IPS-18c (cell line): ENCODE results near the gene ADGRG7.
"Not testable (repeated sequence)": the region's sequence is repeated elsewhere in the genome, so short reads cannot be mapped to it uniquely, and the experiment has no call there.

Experiments used
- H3K4me3 ChIP-seq: 2 replicates; pipeline ENCODE4 v1.7.0; 2013; ENCODE audit warnings: low read depth, mild to moderate bottlenecking, low read length, moderate library complexity; ENCODE audit not compliant: insufficient read depth
- H3K9me3 ChIP-seq: one replicate; pipeline ENCODE4 v1.6.1; 2013; ENCODE audit warnings: mild to moderate bottlenecking, low read length, moderate library complexity; ENCODE audit not compliant: control insufficient read depth, insufficient read depth

The ADGRG7 gene, protein sequence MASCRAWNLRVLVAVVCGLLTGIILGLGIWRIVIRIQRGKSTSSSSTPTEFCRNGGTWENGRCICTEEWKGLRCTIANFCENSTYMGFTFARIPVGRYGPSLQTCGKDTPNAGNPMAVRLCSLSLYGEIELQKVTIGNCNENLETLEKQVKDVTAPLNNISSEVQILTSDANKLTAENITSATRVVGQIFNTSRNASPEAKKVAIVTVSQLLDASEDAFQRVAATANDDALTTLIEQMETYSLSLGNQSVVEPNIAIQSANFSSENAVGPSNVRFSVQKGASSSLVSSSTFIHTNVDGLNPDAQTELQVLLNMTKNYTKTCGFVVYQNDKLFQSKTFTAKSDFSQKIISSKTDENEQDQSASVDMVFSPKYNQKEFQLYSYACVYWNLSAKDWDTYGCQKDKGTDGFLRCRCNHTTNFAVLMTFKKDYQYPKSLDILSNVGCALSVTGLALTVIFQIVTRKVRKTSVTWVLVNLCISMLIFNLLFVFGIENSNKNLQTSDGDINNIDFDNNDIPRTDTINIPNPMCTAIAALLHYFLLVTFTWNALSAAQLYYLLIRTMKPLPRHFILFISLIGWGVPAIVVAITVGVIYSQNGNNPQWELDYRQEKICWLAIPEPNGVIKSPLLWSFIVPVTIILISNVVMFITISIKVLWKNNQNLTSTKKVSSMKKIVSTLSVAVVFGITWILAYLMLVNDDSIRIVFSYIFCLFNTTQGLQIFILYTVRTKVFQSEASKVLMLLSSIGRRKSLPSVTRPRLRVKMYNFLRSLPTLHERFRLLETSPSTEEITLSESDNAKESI

DNA sequence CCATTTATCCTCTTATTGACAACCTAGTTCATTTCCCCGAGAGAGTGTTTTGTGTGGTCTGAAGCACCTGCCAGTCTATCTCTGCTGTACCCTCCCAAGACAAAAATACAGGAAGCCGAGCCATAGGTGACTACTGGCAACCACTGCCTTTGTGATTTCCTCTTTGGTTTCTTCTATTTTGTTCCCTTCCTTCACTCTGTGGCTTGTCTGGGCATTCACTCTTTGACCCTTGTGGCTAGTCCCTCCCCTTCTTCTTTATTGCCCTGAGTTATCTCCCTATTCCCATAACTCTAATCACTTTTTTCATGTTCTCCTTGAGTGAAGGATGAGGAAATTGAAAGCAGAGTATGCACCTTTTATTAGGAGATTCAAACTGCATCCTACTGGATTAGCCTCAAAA lies at the start of gene ADGRG7:
ADGRG7 (plus strand) TSS at position 297 of the 400 bp plus-strand sequence. CDS start 256 bp downstream, outside the sequence.
- Histone ChIP-seq H3K4me3 (no peak within 1 kb of the TSS), H3K9me3 (no peaks in the 10 kb centered on the region)

DNA sequence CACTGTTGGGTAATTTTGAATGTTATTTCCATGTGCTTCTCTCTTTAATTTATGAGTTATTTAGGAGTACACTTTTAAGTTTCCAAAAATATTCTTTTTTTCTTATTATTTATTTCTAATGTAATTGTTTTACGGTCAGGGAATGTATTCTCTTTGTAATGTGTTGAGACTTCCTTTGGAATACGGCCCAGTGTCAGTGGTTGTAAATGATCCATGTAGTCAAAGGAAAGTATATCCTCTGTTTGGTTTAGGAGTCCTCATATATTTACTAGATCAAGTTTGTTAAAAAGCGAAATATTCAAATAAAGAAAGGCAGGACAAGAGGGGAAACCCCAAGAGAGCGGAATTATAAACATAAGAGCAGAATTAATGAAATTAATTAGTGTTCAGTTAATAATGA lies 49.0 kb upstream of the ADGRG7 start:
- no peaks in the 10 kb centered on the region for H3K9me3 ChIP-seq
- H3K4me3 ChIP-seq, result no peak overlapping the region

DNA sequence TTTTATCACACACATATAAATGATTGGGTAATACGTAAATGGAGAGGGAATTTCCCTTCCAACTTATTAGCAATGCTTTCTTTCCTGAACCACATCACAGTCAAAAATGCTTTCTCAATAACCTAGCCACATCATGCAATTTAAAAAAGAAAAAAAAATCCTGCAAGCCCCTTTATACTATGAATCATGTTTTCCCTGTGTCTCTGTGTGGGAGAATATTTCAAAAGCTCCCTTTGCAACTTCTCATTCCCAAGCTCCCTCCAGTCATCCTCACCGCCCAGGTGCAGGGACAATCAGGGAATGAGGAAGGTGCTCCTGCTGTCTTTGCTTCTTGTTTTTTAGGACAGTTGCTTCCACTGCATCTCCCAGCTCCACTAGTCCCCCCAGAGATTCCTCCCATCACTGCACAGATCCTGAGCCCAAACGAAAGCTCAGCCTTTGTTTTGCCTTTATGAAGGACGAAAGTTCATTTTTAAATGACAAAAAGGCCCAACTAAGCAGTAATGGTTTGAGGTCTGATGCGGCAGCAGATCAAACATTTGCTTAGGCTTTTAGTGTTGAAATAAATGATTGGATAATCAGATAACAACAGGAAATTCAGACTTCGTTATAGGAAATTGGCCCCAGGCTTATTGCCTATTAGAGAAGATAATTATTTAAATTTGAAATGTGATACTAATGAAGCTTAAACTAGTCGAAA lies 47.8 kb upstream of the ADGRG7 start:
- H3K9me3 ChIP-seq, result no peaks in the 10 kb centered on the region
- no peak overlapping the region for H3K4me3 ChIP-seq

DNA sequence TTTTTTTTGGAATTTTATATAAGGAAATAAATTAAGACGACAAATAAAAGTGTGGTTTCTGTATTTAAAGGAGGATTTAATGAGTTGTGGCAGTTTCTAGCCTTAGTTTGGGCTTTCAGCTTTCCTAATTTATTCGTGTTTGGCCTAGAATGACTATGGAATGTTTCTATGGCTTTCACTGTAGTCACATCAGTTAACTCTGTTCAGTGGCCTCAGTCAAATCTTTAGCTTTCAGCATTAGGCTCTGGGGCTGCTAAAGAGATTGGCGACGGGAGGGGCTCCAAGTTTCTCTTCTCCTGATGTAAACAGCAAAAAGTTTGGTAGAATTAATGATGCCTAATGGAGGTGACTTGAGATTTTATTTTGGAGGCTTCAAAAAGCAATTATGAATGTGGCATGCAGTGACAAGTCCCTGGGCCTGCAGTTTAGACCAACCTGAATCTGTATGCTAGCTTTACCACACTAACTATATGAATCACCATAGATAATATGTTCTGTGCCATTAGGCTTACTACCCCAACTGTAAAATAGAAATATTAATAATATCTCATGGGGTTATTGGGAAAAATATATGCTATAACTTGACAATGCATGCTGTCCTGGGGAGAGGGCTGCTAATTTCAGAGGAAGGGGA lies 47.1 kb upstream of the ADGRG7 start:
- Histone ChIP-seq H3K9me3 (no peaks in the 10 kb centered on the region), H3K4me3 (no peak overlapping the region)

DNA sequence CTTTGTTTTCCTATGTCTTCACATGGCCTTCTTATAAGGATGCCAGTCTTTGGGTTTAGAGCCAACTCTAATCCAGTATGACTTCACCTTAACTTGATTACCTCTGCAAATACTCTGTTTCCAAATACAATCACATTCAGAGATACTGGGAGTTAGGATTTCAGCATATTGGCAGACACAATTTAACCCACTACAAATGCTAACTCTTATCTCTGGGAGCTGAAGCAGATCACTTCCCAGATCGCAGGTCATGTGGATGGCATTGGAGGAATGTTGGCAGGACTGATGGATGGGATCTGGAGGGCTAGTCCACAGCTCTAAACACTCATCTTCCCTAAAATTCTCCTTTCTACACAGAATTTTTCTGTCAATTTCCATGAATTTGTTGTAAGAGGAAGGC lies 46.2 kb upstream of the ADGRG7 start:
- no peak overlapping the region for H3K4me3 ChIP-seq
- no peaks in the 10 kb centered on the region for H3K9me3 ChIP-seq

DNA sequence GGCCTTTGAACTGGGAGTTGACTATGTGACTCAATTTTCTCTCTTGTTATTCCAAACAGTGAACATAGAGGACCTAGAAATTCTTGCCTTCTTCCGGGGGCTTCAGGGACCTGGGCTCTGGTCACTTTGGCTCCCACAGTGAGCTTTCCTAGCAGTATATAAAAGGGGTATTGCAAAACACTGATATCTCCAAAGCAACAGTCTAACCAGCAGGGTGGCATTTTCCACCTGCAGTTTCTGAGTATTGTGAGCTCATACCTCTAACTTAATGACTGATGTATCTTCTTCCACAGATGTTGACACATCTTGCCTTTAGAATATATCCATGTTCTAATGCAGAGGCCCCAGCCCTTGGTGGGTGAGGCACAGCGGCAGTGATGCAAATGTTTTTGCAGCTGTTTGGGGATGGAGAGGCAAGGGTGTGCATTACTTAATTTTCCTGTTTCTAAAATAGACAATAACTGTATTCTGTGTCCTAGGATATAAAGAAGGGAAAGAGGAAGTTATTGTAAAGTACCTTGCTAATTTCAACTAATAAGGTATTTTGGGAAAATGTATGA lies 45.7 kb upstream of the ADGRG7 start:
- no peaks in the 10 kb centered on the region for H3K9me3 ChIP-seq

DNA sequence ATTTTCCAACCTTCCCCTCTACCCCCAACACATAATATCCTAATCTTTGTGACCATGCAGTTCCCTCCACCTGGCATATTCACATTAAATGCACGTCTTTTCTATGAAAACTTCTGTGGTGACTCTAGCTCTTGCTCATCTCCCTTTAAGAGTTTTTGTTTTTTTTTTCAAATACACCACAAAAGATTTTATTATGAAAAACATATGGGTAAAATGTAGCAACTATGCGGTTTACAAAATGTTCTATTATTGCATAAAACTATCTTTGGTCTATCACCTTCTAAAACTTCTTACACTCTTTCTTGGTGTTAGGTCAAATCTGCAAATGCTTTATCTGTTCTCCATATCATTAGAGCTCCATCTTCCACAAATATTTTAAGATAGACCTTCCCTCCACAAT lies 38.6 kb upstream of the ADGRG7 start:
- Histone ChIP-seq H3K4me3 (no peak overlapping the region), H3K9me3 (no peaks in the 10 kb centered on the region)

More for the DNA sequence above, 45.7 kb upstream of the ADGRG7 start:
- H3K4me3 ChIP-seq, result no peak overlapping the region

DNA sequence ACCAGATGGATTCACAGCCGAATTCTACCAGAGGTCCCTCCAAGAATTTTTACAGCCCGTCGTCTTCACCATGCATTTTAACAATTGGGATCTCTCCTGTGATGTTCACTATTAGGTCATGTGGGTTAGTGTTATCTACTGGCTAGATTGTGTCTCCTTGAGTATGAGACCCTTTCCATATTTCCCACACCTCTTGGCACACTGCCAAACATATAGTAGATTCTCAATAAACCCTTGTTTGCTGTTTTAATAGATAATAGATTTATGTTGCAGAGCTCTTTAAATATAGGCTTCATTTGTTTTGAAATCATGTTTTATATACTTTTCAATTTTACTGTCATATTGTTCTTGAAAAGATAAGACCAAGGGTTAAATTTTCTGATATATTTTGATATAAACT lies 34.9 kb upstream of the ADGRG7 start:
- Histone ChIP-seq H3K9me3 (no peaks in the 10 kb centered on the region), H3K4me3 (no peak overlapping the region)

DNA sequence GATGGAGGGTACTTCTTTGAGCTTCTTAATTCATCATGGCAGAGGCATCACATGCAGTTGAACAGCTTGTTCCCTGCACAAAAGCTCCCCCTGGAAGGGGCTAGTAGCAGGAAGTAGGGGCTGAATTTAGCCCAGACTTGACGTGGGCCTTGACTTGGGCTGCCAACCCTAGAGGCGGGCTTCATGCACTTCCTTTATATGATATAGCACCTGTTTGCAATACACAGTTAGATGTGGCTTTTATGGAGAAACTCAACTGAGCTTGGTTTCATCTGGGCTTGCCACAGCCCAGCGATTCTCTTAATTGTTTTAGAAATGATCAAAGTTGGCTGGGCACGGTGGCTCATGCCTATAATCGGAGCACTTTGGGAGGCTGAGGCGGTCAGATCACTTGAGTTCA lies 33.7 kb upstream of the ADGRG7 start:
- Histone ChIP-seq H3K4me3 (no peak overlapping the region), H3K9me3 (no peaks in the 10 kb centered on the region)

DNA sequence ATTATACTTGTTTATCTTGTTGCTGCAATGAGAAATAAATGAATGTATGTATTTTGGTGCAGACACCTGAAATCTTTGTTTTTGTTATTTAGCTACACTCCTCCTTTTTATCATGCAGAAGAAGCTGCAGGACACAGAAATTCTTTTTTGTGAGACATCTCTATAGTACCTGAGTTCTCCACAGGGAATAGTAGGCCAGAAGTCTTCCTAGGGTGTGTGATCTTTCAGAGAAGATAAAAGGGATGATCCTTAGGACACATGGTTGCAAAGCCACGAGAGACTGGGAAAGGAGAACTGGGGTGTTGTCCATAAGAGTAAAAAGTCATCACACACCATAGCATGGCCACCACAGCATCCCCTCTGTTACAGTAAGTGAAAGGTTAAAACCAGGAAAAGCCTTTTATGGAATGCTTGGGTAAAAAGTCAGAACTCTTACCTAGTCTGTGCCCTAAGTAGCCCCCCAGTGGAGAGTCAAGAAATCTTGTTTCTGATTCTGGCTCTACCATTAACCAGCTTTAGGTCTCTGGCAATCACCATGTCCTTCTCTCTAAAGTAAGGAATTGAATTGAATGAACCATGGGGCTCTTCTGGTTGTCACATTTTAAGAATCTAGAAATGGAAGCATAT lies 31.9 kb upstream of the ADGRG7 start:
- H3K4me3 ChIP-seq, result no peak overlapping the region
- H3K9me3 ChIP-seq, result no peaks in the 10 kb centered on the region

DNA sequence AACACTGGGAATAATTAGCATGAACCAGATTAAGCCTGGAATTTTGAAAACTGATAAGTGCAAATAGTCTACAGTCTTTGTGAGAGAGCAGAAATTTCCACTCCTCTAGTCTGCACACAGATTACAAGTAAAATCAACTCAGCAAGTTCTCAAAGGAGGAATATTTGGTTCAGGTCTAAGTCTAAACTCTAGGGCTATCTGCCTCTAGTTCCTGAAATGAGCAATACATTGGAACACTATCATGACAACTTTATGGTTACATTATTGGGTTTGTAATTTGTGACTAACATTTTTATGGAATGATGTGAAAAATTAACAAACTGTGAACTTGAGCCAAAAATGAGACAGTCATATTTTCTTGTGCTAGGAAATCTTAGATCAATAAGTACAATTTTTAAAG lies 30.8 kb upstream of the ADGRG7 start:
- no peak overlapping the region for H3K4me3 ChIP-seq
- no peaks in the 10 kb centered on the region for H3K9me3 ChIP-seq

DNA sequence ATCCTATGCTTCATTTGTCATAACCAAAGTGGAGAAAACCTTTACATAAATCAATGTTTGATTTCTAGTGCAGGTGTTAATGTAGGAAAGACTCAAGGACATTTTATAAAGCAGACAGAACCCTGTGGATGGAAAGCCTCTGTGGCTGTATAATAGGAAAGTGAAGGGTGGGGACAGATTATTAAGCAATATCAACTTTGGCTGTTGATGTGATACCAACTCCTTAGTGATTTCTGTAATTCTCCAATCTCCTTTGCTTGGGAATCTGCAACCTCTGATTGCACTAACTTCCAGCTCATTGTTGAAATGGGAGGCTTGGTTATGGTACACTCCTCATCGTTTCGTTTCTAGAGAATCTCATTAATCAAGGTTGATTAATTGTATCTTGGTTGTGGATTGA lies 29.3 kb upstream of the ADGRG7 start:
- Histone ChIP-seq H3K4me3 (no peak overlapping the region), H3K9me3 (no peaks in the 10 kb centered on the region)

DNA sequence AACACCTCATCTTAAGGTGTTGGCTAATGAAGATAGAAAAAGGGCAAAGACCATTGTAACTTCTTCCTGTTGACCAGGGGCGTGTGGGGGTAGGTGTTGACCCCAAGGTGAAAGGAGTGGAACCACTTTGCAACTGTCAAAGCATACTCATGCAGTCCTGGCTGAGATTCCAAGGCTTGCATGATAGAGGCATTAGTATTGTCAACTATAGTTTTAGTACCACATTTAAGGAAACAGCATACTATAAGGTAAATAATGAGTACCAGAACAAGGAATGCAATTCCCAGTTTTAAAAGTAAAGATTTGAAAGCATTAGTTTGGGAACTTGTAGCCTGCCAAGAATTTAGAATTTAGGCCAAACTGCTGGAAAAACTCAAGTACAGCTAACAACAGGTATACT lies 27.8 kb upstream of the ADGRG7 start:
- no peaks in the 10 kb centered on the region for H3K9me3 ChIP-seq
- no peak overlapping the region for H3K4me3 ChIP-seq

DNA sequence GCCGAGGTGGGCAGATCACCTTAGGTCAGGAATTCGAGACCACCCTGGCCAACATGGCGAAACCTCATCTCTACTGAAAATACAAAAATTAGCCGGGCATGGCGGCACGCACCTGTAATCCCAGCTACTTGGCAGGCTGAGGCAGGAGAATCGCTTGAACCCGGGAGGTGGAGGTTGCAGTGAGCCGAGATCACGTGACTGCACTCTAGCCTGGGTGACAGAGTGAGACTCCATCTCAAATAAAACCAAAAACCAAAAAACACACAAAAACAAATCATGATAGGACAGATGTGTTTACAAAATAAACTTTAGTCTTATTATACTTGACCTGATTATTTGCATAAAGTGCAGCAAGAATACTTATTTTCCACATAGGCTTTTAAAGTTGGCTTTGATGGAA lies 27.2 kb upstream of the ADGRG7 start:
- H3K4me3 ChIP-seq, result not testable (repeated sequence)

DNA sequence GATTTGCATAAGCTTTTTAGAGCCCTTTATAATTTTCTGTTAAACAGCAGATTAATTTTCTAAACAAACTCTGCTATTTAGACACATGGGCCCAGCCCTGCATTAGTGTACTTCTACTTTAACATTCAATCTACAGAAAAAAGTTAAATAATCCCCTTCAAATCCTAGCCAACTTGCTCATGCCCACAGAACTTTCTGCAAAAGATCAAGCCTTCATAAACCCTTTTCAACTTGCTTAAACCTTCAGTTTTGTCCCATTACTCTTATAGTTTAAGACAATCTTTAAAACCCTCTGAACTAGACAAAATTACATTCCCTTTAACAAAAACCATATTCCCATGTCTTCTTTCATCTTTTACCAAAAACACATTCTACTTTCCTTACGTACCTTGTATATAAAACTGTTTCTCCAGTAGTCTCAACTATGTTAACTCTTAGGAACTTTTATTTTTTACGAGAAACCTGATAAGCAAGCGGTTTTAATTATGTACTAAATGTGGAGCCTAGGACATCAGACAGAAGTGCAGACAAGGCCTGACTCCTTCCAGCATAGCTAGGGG lies 25.2 kb upstream of the ADGRG7 start:
- H3K9me3 ChIP-seq, result no peaks in the 10 kb centered on the region

More for the DNA sequence above, 27.2 kb upstream of the ADGRG7 start:
- not testable (repeated sequence) for H3K9me3 ChIP-seq

DNA sequence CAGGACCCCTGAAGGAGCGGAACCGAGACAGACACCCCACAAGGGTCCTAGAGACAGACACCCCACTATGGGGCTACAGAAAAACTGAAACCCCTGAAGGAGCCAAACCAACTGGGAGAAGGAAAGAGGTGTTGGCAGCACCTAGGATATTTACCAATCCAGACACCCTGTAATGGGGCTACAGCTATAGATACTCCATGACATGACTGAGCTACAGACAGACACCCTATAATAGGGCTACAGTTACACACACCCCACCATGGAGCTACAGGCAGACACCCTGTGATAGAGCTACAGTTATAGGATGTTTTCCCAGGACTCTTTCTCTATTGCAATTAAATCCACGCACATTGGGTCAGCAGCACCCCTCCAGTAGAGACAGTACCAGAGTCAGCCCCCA lies 22.6 kb upstream of the ADGRG7 start:
- no peaks in the 10 kb centered on the region for H3K9me3 ChIP-seq
- no peak overlapping the region for H3K4me3 ChIP-seq

More for the DNA sequence above, 25.2 kb upstream of the ADGRG7 start:
- H3K4me3 ChIP-seq, result no peak overlapping the region
